GM18858 (cell line): Measurements from ENCODE around the gene NTN5.

Experiments used
- ATAC-seq: cut with Tn5 transposase; IDR thresholded peaks from one replicate; pipeline ENCODE4 v1.9.1; 2021; ENCODE audit not compliant: unreplicated experiment

The NTN5 gene

GRCh38 chr19:48616041-48616436, 56.8 kb downstream of the NTN5 start:
- no peak for ATAC-seq

DNA sequence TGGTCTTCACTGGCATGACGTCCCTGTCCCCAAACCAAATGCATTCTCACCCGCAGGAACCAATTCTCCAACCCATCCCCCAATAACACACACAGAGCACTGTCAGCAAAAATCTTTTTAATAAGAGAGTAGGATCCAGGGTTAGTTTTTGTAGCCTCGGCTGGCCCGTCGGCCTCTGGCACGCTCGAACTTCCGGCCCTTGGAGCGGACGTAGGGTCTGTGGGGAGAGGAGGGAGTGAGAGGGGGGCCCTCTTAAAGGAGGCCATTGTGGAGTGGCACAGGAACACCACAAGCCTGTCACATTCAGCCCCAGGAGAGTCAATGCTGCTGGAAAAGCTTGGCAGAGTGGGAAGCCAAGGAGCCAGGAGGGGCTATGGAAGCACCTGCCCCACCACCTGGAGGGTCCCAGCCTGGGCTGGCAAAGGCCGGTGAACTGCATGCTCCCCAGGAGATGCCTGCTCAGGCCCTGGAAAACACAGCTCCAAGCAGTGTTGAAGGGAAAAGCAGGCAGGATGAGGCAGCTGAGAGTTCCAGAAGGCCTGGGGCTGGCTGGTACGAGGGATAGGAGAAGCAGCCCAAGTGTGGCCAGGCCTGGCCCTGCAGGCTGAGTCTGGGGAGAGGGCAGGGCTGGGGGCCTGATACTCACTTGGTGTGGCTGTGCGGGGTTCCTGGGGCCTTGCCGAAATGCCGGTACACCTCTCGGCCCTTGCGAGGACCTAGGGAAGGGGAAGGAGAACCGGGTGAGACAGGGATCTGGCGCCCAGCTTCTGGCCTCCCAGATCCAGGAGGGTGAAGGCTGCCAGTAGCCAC, 57.4 kb downstream of the NTN5 start:
- no peak for ATAC-seq

DNA sequence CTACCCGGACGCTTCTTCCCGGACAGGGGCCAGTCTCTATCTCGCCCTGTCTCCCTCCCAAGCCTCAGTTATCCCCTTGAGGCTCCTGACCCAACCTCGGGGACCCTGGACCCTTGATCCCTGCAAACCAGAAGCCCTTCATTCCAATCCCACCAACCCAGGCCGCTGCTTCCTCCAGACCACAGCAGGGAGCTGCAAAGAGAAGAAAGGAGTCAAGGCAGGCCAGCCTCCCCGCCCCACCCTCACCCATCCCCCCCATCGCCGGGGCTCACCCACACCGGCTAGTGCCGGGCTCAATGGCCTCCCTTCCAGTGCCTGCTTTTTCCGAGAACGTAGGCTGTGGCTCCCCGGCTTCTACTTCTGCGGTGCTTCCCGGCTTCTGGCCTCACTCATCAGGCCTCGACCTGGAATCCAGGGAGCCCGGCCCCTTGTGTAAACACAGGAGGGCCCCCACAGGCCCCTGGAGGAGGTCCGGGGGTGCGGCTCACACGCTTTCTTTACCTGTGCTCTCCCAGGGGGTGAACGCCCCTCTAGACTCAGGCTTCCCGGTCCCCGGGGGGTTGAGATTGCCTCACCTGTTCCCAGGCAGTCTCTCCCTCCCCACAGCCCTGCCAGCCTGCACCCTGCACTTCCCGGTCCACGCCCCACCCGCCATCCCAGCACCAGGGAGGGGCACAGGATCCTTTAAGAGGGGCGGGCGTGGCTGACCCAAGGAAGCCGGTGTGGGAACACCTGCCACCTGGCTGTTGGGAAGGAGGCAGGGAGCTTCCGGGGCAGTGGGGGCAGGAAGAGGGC, 58.2 kb downstream of the NTN5 start, which contains the start of gene FAM83E:
TSS of gene FAM83E (minus strand) at position 641 of the 795 bp plus-strand sequence. CDS start 1,704 bp downstream, outside the sequence.
- no peak for ATAC-seq

DNA sequence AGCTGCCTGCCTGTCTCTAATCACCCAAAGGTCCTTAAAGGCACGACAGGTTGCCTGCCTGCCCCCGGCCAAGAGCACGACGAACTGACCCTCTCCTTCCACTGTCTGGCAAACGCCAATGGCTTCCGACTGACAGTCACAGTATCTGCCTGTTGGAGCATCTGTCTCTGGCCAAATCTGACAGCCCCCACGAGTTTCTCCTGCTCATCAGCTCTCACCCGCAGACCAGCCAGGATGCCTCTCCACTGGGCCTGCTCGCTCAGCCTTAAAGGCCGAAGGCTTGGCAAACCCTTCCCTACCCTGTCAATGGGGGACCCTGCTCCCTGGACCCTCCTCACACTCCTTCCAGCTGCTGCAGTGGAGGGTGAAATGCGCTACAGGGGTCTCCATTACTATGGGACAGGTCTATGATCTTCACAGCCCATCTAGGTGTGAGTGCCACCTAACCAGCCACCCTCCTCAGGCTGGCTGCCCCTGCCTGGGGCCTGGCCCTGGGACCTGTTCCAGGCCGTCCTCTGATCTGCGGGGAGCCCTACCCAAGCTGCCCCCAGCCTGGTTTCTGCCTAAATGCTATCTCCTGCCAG, 58.9 kb downstream of the NTN5 start:
- ATAC-seq: no peak

DNA sequence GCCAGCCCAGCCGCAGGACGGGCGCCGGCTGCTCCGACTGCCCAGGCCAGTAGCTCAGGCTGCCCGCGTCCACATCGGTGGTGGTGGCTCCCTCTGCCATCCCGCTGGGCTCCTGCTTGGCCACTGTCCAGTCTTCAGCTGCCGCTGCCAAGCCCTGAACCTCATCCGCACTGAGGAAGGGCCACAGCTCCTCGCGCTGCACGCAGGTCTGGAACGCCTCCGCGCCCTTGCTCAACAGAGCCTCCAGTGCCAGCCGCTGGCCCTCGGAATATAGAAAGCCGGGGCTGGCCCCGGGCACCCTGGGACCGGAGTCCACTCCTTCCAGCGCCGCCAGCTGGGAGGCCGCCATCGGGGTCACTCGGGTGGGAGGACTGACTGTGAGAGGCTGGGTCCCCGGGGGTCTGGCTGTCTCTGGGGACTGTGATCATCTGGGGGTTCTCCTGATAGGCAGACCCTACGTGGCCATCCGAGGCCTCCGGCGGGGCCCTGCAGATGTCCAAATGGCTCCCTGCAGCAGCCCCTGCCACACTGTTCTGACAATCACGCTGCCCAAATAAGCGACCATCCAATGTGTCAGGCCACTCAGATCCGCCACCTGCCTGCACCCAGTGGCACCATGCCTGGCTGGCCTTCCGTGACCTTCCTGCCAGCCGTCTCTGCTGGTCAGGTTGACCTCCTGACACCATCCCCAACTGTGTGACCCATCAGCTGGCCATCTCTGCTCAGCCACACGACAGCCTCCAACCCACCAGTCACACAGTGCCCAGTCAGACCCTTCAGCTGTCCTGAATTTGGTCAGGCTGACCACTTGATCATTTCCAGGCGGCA, 59.6 kb downstream of the NTN5 start:
- no peak for ATAC-seq

DNA sequence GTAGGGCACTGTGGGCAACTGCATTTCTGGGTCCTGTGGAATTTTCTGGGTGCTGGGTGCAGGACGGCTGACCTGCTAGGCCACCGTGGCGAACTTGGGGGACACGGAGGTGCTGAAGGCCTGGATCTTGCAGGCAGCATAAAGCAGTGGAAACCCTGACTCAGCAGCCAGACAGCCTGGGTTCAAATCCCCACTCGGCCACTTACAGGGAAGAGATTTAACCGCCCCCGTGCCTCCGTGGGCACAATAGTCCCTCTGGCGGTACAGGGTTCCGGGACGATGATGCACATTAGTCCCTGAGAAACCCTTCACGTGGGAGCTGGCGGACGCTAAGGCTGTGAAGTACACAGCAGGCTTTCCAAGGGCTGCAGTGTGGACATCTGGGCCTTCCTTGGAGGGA, 60.9 kb downstream of the NTN5 start:
- ATAC-seq: no peak
